ENCODE data around the gene ZSCAN16. TPM values are rescaled to one million over a fixed set of nuclear protein-coding genes. Genes with fewer than 3 reads are reported as not detected.

ZSCAN16 gene
- total and polyA plus RNA-seq, 10 of the 15 experiments (the other 5 are each of a cell fraction or from before 2014, with no cell fraction given) = 4.6 to 13.8 (median 10.3) TPM

GRCh38 chr6:28165563-28165962 lies 41.2 kb downstream of the ZSCAN16 start:
- BruUV-seq (replicated peaks) = no TSS peak

More at GRCh38 chr6:28165563-28165962, 41.2 kb downstream of the ZSCAN16 start:
- no peaks in the 10 kb centered on the region for H3K36me3 ChIP-seq (ENCODE audit: control insufficient read depth in 2 of 2, insufficient read depth in 2 of 2, low read length in 1 of 2)
- no peak overlapping the region for H3K4me3 ChIP-seq
- ChIA-PET CTCF (no interaction called here), POLR2A (no interaction called here), SMC1A (ENCODE audit: uncharacterized antibody, unreplicated experiment) (no interaction called here), RAD21 (ENCODE audit: unreplicated experiment) (no interaction called here)
- no peak for FAIRE-seq
- H3K27ac ChIP-seq (ENCODE audit: control insufficient read depth, insufficient read depth) = no peak overlapping the region
- no peaks in the 10 kb centered on the region for H4K20me1 ChIP-seq (ENCODE audit: control insufficient read depth, insufficient read depth)
- H3K9ac ChIP-seq (ENCODE audit: control insufficient read depth, insufficient read depth, low read length) = no peak overlapping the region
- in situ Hi-C loops (cut with MboI) = no loop called here
- 57% methylated on average over 1 of the region's 1 CpG for WGBS (ENCODE audit: insufficient coverage, insufficient replicate concordance, low lambda C conversion rate, missing lambda C conversion rate)
- no peaks in the 10 kb centered on the region for H3K27me3 ChIP-seq (replicated peaks in 1 of 2; ENCODE audit: control insufficient read depth in 2 of 2, insufficient read depth in 2 of 2, low read length in 1 of 2)
- no peak overlapping the region for H2AFZ ChIP-seq (ENCODE audit: control insufficient read depth, low read depth, low read length)
- no peaks in the 10 kb centered on the region for H3K79me2 ChIP-seq (ENCODE audit: control insufficient read depth, insufficient read depth, low read length)
- intact Hi-C loops (cut with micrococcal nuclease; ENCODE audit: unreplicated experiment) = no loop called here
- no peak overlapping the region for H3K4me2 ChIP-seq (ENCODE audit: control insufficient read depth, insufficient read depth)
- no peak for ATAC-seq
- H3K9me3 ChIP-seq (replicated peaks; ENCODE audit: control insufficient read depth, insufficient read depth, low read length) = peaks cover 1% of the 10 kb centered on the region; the same call in 2 of the 3 replicates
- TF ChIP-seq ZNF24 (IDR thresholded peaks at IDR 0.05) (no peak), IRF3 (IDR thresholded peaks at IDR 0.05) (no peak), EZH2 (IDR thresholded peaks at IDR 0.05; ENCODE audit: borderline replicate concordance, control insufficient read depth, low read depth, low read length) (no peak), TARDBP (IDR thresholded peaks at IDR 0.05; ENCODE audit: borderline replicate concordance) (no peak), KDM1A (IDR thresholded peaks at IDR 0.05; ENCODE audit: borderline replicate concordance) (no peak), BCL11A (IDR thresholded peaks at IDR 0.05; ENCODE audit: low read depth, low read length) (no peak), HCFC1 (IDR thresholded peaks at IDR 0.05; ENCODE audit: low read length) (no peak), ZNF384 (IDR thresholded peaks at IDR 0.05; ENCODE audit: borderline replicate concordance, low read depth, low read length) (no peak), PAX5 (IDR thresholded peaks at IDR 0.05; ENCODE audit: borderline replicate concordance, low read depth, low read length) (no peak), REST (IDR thresholded peaks at IDR 0.05; ENCODE audit: low read depth, low read length) (no peak), MEF2B (IDR thresholded peaks at IDR 0.05; ENCODE audit: partially characterized antibody, poor library complexity, severe bottlenecking) (no peak), POLR2AphosphoS5 (IDR thresholded peaks at IDR 0.05; ENCODE audit: low read length) (no peak), MYB (IDR thresholded peaks at IDR 0.05; ENCODE audit: borderline replicate concordance, low read depth, low read length) (no peak), CUX1 (IDR thresholded peaks at IDR 0.05; ENCODE audit: insufficient replicate concordance, low read depth, low read length) (no peak)
- H3K4me1 ChIP-seq (ENCODE audit: control insufficient read depth, insufficient read depth, low read length) = no peaks in the 10 kb centered on the region
- no peak for DNase-seq (ENCODE audit: low read depth, low spot score)

All from GM12878 (cell line).